Glutamatergic neuron (in vitro differentiated cells): ENCODE data around the gene BABAM2. TPM values are rescaled to one million over a fixed set of nuclear protein-coding genes. Genes with fewer than 3 reads are reported as not detected.

Experiments
- DNase-seq: peaks from one replicate; pipeline ENCODE4 v3.0.0; 2022
- H3K27ac Mint-ChIP-seq: one replicate; pipeline ENCODE4 v1.8.0; 2020; ENCODE audit warnings: mild to moderate bottlenecking, mixed read lengths, inconsistent platforms; ENCODE audit not compliant: unreplicated experiment
- H3K27me3 Mint-ChIP-seq: one replicate; pipeline ENCODE4 v1.8.0; 2020; ENCODE audit warnings: mild to moderate bottlenecking, moderate library complexity, mixed read lengths, inconsistent platforms; ENCODE audit not compliant: unreplicated experiment
- H3K36me3 Mint-ChIP-seq: one replicate; pipeline ENCODE4 v1.8.0; 2020; ENCODE audit warnings: mild to moderate bottlenecking, mixed read lengths, inconsistent platforms; ENCODE audit not compliant: unreplicated experiment
- H3K4me1 Mint-ChIP-seq: one replicate; pipeline ENCODE4 v1.8.0; 2020; ENCODE audit warnings: mild to moderate bottlenecking, low read depth, mixed read lengths, inconsistent platforms; ENCODE audit not compliant: unreplicated experiment
- H3K4me3 Mint-ChIP-seq: one replicate; pipeline ENCODE4 v1.8.0; 2020; ENCODE audit warnings: mild to moderate bottlenecking, mixed read lengths, inconsistent platforms; ENCODE audit not compliant: unreplicated experiment
- H3K9me3 Mint-ChIP-seq: one replicate; pipeline ENCODE4 v1.8.0; 2020; ENCODE audit warnings: mild to moderate bottlenecking, moderate library complexity, mixed read lengths, inconsistent platforms; ENCODE audit not compliant: unreplicated experiment
- CTCF ChIP-seq: fragments of 200-600 bp; sonication (generic); IDR thresholded peaks from one replicate; pipeline ENCODE4 v1.5.0; 2021; ENCODE audit not compliant: partially characterized antibody, unreplicated experiment
- total RNA-seq: library from RNA; stranded (reverse); fragmentation: NEBNext Ultra II Directional; extraction: Animal tissue kit (Norgen Biotek cat#: 25700); gene quantifications from one replicate; pipeline ENCODE4 v1.2.1, GENCODE V29; 2021; ENCODE audit not compliant: unreplicated experiment

The BABAM2 gene
- total RNA-seq, 1 donor from 2014 or later, result 29.9 TPM

- H3K36me3 Mint-ChIP-seq, result no peaks in the 10 kb centered on the region
- H3K27me3 Mint-ChIP-seq, result no peaks in the 10 kb centered on the region
- no peak for TF ChIP-seq CTCF
- H3K4me3 Mint-ChIP-seq, result no peak overlapping the region
- no peaks in the 10 kb centered on the region for H3K9me3 Mint-ChIP-seq
- H3K27ac Mint-ChIP-seq, result no peak overlapping the region
- DNase-seq, result no peak
- no peaks in the 10 kb centered on the region for H3K4me1 Mint-ChIP-seq
These were observed 15.5 kb downstream of the BABAM2 start for GRCh38 chr2:27906074-27906473.

- H3K4me3 Mint-ChIP-seq, result no peak overlapping the region
- no peak for DNase-seq
- no peak for TF ChIP-seq CTCF
- H3K9me3 Mint-ChIP-seq, result no peaks in the 10 kb centered on the region
- no peaks in the 10 kb centered on the region for H3K36me3 Mint-ChIP-seq
- H3K4me1 Mint-ChIP-seq, result no peaks in the 10 kb centered on the region
- H3K27me3 Mint-ChIP-seq, result peaks cover 1% of the 10 kb centered on the region
- no peak overlapping the region for H3K27ac Mint-ChIP-seq
These were observed 17.0 kb downstream of the BABAM2 start for GRCh38 chr2:27907547-27907946.

GRCh38 chr2:27909901-27910300, 19.4 kb downstream of the BABAM2 start:
- TF ChIP-seq CTCF, result no peak
- H3K4me1 Mint-ChIP-seq, result no peaks in the 10 kb centered on the region
- H3K27me3 Mint-ChIP-seq, result peaks cover 1% of the 10 kb centered on the region
- no peak for DNase-seq
- no peak overlapping the region for H3K27ac Mint-ChIP-seq
- H3K36me3 Mint-ChIP-seq, result no peaks in the 10 kb centered on the region
- no peak overlapping the region for H3K4me3 Mint-ChIP-seq
- H3K9me3 Mint-ChIP-seq, result no peaks in the 10 kb centered on the region

- DNase-seq, result no peak
- Mint-ChIP-seq H3K4me3 (no peak overlapping the region), H3K4me1 (no peaks in the 10 kb centered on the region), H3K27me3 (peaks cover 1% of the 10 kb centered on the region), H3K9me3 (no peaks in the 10 kb centered on the region), H3K27ac (no peak overlapping the region), H3K36me3 (no peaks in the 10 kb centered on the region)
- TF ChIP-seq CTCF, result no peak
These were observed 21.1 kb downstream of the BABAM2 start for GRCh38 chr2:27911458-27912210.

GRCh38 chr2:27912512-27912911, 22.0 kb downstream of the BABAM2 start:
- H3K27ac Mint-ChIP-seq, result no peak overlapping the region
- H3K27me3 Mint-ChIP-seq, result peaks cover 1% of the 10 kb centered on the region
- no peak for TF ChIP-seq CTCF
- no peaks in the 10 kb centered on the region for H3K9me3 Mint-ChIP-seq
- no peaks in the 10 kb centered on the region for H3K36me3 Mint-ChIP-seq
- H3K4me3 Mint-ChIP-seq, result no peak overlapping the region
- DNase-seq, result no peak
- no peaks in the 10 kb centered on the region for H3K4me1 Mint-ChIP-seq
